Middle frontal gyrus (tissue), 1 donor: ENCODE results near the gene PHF8.

Source experiments
- DNase-seq: peaks from one replicate; pipeline ENCODE4 v3.0.0-alpha.2; 2015; ENCODE audit warnings: low spot score; ENCODE audit errors: extremely low spot score

The PHF8 gene

DNA sequence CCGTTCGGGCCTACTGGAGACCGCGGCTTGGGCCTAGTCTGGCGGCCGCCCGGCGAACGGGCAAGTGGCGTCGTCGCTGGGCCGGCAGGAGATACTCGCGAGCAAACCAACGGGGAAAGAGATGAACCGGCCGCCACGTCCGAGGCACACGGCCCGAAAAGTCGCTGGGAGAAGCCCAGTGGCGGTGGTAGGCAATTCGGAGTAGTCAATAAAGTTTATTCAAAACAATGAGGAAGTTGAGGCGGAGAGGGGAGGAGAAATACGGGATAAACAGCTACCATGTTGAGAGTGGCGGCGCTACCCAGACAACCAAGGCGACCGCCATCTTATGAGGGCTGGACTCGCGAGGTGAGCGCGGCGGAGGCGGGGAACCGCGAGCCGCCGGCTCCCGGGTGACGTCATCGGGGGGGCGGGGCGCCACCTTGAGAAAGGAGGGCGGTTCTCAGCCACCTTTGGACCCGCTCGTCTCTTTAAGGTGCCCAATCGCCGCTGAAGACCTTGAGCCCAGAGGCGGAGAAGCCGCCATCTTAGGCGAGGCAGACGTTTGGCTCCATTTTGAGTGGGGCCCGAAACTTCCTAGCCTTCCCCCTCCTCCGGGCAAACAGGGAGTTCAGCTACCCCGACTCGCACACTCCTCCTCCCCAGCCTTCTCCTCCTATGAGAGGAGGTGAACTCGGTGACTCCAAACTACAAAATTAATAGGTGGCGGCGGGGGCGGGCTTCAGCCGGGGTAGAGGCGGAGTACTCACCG is at the start of gene PHF8:
PHF8 (minus strand) TSS at position 348 of the 751 bp plus-strand sequence. CDS start 1,745 bp downstream, outside the sequence.
- peak; percentile 70 for DNase-seq

DNA sequence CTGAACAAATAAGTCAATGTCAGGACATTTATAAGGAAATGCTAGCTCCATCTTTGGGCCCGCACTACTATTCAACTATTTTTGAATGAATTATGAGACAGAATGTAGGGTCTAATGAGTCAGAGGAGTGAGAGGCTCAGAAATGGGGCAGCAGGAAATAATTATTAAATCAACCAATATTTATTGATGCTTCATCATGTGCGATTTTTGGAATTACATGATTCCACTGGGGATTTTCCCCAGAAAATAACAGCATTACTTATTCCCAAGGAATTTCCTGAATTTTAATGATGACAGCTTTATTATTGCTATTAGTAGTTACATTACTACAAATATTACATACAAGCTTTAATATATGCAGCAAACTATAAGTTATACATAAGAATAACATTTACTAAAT is 49.3 kb upstream of the PHF8 start:
- DNase-seq, result no peak

GRCh38 chrX:54093159-54093558 is 48.9 kb upstream of the PHF8 start:
- DNase-seq, result peak; percentile 24

DNA sequence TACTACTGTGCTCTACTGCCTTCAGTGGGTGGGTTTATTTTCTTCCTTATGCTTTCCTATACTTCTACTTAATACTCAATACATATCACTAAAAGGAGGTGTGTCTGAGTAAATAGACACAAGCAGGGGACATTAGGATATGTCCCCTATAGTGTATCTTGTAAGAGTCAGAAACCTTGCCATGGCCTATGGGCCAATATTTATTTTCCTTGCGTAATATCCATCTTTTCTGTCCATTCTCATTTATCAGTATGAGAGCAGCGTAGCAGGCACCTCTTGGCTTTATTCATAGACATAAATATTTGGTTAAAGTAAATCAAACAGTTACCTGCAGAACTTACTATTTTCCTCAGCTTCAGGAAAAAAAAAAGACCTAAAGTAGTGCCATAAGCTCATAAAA is 46.6 kb upstream of the PHF8 start:
- no peak for DNase-seq

DNA sequence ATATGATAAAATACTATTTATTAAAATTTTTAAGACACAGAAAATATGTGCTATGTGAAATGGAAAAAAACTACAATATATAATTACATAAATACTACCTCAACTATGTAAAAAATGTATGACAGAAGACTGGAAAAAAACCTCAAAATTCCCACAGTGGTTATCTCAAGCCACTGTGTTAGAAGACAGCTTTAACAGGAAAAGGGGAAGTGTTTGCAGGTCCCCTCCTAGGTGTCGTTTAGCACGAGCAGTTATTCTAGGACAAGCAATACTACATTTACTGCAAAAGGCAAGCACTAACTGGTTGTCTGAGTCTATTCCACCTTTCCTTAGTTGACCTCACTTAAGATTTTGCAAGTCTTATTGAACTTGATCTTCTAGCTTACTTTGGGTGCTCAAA is 44.9 kb upstream of the PHF8 start:
- DNase-seq, result no peak

DNA sequence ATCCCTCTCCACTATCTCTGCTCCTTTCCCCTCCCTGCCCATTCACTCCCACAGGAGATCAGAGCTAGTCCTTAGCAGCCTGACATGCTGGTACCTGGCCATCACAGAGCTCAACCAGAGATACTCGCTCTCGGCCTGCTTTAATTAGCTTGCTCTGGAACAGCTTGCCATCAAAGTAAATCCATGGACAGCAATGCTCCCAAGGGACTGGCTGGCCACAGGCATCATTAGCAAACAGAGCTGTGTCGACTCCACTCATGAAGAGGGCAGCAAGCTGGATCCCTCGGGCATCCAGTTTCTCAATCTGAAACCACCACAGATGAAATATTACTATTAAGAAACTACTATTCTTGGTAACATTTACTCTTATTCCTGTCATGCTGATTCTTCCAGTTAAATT is 43.4 kb upstream of the PHF8 start:
- no peak for DNase-seq

DNA sequence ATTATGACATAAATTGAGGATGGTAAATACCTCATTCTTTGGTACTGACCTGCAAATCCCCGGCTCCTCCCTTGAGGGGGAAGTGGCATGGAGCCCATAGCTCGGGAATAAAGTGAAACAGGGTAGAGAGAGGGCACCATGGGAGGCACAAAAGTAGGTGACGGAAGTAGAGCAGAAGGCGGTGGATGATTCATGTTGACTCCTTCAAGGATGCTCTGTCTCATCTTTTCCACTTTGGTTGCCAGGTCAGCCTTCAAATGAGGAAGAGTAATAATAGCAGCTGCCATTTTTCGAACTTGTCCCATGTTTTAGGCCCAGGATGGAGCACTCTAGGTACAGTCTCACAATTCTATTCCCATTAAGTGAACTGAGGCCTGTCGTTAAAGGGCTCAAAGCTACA is 41.4 kb upstream of the PHF8 start:
- DNase-seq, result no peak

GRCh38 chrX:54076903-54077302 is 32.6 kb upstream of the PHF8 start:
- DNase-seq, result no peak

- DNase-seq, result no peak
Measured at GRCh38 chrX:54074826-54075225, 30.6 kb upstream of the PHF8 start.

DNA sequence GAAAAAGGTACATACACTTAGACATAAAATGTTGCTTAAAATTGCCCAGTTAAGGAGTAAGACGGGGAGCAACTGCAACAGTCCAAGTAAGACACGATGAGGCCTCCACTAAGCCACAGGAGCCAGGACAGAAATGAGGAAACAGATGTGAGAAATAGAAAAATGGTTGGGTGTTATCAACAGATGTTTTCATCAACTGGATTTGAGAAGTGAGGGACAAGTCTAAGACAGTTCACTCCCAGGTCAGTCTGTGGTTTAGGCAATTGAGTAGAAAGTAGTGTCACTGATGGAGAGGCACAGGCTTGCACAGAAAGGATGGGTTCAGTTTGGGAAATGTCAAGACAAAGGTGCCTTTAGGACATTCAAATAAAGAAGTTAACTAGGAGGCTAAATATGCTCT is 23.5 kb upstream of the PHF8 start:
- no peak for DNase-seq

- no peak for DNase-seq
Measured at GRCh38 chrX:54066841-54067240, 22.6 kb upstream of the PHF8 start.

GRCh38 chrX:54064564-54064963 is 20.3 kb upstream of the PHF8 start:
- no peak for DNase-seq

GRCh38 chrX:54063361-54063760 is 19.1 kb upstream of the PHF8 start:
- no peak for DNase-seq

- DNase-seq, result no peak
Measured at GRCh38 chrX:54049801-54050200, 5.5 kb upstream of the PHF8 start.

GRCh38 chrX:54048412-54048811 is 4.1 kb upstream of the PHF8 start:
- DNase-seq, result no peak

- DNase-seq, result no peak
Measured at GRCh38 chrX:54045563-54046228, 1.4 kb upstream of the PHF8 start.

GRCh38 chrX:54044877-54045338 is 635 bp upstream of the PHF8 start:
- no peak for DNase-seq

DNA sequence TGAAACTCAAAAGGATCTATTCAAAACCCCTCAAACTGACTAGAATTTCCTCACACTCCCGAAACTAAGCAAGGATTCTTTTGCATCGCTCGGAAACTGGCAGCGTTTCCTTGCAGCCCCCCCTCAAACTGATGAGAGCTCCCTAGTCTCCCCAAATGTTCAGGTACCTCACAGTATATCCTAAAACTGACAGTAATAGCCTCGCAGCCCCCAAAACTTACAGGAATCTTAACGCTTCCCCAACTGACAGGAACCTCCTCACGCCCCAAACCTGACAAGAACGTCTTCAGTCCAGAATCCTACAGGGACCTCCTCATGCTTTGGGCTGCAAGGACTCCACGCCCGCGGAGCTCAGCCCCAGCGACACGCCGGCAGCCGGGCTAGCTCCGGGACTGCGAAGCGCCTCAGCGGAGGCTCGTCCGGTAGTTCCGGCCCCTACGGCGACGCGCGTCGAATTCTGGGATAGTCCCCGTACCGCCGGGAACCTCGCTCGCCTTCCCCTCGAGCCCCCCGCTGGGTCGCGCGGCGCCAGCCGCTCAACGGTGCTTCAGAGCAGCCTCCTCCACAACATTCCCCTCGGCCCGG is 640 bp downstream of the PHF8 start:
- DNase-seq, result peak; percentile 3

DNA sequence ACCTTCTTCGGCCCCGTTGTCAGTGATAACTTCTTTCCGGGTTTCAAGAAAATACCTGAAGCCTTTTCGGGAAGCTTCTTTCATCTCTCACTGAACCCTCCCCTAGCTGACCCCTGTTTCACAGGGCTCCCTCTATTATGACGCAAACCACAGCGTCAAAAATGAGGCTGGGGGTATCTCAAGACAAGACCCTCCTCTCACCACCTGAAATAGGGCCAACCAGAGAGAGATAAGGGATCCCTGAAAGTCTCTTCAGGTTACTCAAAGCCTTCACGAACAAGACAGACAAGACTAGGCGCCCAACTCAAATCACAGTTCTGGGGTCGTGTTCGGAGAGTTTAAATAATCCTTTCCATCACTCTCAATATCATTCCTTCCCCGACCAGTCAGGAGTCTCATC is 1.2 kb downstream of the PHF8 start:
- no peak for DNase-seq

DNA sequence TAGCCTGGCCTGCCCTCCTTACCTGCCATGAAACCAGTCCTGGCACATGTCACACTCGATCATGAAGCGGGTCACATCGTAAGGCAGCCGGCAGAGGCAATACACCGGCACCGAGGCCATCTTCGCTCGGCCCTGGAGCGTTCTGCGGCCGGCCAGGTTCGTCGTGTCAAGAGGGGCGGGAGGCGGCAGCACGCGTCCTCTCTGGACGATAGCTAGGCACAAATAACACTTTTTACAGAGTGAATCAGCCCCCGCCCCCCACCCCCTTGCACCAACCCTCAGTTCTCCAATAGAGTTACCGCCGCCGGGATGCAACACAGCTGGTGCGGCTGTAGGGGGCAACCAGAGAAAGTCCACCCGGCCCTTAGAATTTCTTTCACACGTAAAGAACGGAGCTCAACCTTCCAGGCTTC is 1.7 kb downstream of the PHF8 start:
- DNase-seq, result no peak

DNA sequence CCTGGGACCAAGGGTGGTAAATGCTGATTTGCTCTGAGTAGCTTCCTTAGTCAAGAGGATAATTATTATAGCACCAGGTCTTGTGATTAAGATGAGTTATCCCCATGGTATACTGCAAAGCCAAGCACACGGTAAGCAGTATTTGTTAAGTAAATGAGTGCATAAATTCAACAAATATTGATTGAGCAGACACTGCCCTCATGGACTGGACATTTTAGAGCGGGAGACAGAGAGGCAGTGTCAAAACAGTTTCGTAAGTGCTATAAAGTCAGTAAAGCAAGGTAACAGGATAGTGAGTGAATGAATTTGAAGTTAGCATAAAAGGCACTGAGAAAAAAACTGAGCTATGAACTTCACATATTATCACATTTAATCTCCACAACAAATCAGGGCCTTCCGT is 13.9 kb downstream of the PHF8 start:
- DNase-seq, result no peak

DNA sequence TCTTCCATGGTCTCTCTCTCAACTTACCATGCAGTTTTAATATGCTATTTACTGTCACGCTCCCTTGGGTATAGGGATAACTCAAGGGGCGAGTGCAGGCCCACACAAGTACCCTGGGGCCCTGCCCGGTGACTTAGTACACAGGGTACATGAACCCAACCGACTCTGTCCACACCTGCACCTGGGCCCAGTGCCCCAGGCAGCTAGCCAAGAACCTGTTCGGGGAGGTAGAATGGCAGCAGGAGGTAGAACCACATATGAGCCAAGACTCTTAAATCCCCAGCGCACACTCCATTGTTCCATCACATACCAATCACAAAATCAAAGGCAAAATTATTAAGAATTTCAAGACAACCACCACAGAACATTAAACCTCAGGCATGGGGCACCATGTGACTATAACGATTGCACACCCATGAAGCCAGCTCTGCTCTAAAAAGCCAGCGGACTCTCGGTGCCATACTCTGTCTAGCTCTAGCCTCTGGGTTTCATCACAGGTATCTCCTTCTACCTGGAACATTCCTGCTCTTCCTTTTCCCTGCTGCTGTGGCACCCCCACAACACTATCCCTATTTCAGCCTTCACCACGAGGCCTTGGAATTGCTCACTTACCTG is 14.6 kb downstream of the PHF8 start:
- no peak for DNase-seq
